RPMI8226 (cell line): ENCODE data around the gene MIS18BP1.
"Not testable (repeated sequence)": the region's sequence is repeated elsewhere in the genome, so short reads cannot be mapped to it uniquely, and the experiment has no call there.

Experiments
- DNase-seq: peaks from one replicate; pipeline ENCODE4 v3.0.0-alpha.2; 2015

Gene MIS18BP1

DNA sequence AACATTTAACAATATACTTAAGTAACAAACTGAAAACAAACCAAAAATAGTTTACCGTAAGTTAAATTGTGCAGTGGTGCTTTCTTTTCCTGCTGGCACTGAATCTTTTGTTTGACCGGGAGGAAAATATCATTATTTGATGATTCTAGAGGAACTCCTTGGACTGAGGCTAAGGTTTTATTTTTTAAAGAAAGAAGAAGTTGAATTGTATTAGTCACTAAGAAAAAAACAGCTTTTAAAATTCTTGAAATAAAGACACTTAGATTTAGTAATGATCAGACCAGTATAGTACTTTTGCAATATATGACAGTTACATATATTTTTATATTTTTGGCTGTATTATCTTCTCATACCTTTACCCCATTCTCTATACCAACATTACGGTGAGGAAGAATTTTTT, 10.3 kb downstream of the MIS18BP1 start:
- DNase-seq = no peak

DNA sequence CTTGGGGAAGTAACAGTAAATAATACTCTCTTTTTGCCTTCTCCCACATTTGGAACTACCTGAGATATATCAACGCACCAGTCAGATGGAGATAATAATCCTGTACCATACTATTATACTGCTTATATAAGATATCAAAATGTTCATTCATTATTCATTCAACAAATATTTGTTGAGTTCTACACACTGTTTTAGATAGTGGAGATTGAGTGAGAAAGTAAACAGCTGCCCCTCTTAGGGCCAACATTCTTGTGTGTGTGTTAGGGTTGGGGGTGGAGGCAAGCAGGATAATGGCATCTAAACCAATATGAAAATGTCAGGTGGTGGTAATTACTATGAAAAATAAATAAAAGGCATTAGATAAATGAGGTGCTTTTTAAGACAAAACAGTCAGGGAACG, 14.0 kb downstream of the MIS18BP1 start:
- DNase-seq = no peak

DNA sequence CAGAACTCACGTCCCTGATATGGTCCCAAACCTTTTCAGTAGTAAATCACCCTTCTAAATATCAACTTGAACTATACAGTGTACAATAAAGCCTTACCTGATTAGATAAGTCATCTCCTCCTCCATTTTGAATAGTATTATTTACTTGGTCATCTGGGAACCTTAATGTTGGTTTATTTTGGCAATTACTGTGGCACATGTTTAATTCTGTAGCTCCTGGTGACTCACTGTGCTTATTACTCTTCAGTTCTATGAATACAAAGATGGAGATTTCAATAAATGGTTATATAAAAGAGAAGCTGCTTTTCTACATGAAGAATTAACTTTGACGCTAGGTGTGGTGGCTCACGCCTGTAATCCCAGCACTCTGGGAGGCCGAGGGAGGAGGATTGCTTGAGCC, 25.4 kb downstream of the MIS18BP1 start:
- DNase-seq = no peak

DNA sequence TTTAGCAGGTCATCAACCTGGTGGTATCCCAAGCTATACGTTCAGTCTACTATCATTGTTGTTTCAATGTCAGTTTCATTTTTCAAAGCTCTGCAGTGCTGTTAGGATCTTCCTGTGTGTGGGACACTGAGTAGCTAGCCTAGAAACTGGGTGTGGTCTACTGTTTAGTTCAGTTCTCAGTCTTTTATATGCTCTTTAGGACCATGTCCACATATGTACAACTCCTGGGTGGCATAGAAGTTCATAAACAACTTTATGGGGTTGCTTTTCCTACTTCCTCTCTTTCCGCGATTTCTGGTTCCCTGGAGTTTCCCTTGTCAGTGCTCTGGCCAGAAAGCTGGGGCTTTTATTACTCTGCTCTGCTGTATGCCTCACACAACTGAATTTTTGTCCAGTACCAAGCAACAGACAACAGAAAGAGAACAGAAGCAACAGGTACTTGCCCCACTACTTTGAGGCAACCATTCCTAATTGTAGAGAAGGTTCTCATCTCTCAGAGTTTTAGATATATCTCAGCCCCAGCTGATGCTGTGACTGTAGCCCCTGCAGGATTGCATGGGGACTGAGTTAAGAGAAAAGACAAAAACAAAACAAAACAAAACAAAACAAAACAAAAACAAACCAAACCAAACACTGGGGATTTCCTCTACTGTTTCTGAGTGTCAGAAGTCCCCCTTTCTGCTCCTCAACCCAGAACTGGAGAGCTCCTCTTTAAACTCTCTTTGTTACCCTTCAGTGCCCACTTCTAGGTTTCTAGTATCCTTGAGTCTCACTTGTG, 30.3 kb downstream of the MIS18BP1 start:
- DNase-seq = no peak

DNA sequence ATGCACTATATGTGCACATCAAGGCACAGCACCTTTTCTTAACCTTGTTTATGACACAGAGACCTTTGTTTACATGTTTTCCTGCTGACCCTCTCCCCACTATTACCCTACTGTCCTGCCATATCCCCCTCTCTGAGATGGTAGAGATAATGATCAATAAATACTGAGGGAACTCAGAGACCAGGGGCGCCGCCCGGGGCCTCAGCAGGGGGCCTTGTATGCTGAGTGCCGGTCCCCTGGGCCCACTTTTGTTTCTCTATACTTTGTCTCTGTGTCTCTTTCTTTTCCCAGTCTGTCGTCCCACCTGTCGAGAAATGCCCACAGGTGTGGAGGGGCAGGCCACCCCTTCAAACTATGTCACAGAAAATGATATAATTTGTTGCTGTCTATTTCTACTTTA, 38.7 kb downstream of the MIS18BP1 start:
- not testable (repeated sequence) for DNase-seq

DNA sequence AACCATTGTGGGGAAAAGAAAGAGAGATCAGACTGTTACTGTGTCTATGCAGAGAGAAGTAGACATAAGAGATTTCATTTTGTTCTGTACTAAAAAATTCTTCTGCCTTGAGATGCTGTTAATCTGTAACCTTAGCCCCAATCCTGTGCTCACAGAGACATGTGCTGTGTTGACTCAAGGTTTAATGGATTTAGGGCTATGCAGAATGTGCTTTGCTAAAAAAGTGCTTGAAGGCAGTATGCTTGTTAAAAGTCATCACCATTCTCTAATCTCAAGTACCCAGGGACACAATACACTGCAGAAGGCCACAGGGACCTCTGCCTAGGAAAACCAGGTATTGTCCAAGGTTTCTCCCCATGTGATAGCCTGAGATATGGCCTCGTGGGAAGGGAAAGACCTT, 39.3 kb downstream of the MIS18BP1 start:
- DNase-seq = not testable (repeated sequence)

DNA sequence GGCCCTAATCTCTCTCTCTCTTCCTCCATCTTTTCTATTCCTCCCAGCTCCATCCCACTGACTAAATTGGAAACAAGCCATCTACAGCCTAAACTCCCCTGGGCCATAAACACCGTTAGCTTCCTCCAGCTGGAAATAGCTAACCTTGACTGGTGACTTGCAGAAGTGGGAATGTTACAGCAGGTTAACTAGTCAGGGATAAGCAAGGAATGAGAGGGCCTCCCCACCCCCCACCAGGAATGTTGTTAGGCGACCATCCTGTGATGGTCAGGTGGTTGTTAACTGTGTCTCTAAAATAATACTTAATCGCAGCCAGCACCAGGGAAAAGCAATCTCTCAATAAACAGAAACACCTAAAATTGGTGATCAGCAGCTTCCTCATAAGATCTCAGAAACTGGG, 40.8 kb downstream of the MIS18BP1 start:
- no peak for DNase-seq

DNA sequence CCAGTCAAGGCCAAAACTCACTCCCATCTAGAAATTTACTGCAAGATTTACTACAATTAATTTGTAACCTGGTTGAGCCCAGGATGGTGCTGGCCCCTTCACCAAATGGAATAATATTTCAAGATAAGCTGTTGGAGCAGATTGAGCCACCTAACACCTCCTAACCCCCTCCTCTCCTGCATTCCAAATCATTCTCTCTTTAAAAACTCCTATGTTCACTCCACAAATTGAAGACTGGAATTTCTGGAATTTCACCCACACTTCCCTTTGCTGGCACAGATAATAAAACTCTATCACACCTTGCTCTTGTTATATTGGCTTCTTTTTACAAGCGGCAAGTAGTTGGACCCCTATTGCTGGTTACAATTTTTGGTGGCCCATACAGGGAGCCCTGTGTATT, 41.7 kb downstream of the MIS18BP1 start:
- DNase-seq = no peak

DNA sequence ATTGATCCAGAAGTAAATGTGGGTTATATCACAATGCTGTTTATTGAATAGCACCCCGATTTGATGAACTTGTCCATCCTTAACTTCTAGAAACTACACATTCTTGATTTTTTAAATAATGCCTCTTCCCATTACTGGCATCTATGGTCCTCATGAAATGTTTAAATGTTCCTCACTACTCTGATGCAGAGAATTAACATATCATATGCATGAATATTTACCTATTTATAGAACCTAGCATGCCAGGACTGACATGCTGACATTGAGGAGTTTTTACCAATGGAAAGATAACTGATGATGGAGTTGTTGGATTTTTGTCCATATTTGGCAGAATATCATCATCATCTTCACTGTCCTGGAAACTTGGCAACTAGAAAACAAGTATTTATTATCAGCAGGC, 42.8 kb downstream of the MIS18BP1 start:
- no peak for DNase-seq

DNA sequence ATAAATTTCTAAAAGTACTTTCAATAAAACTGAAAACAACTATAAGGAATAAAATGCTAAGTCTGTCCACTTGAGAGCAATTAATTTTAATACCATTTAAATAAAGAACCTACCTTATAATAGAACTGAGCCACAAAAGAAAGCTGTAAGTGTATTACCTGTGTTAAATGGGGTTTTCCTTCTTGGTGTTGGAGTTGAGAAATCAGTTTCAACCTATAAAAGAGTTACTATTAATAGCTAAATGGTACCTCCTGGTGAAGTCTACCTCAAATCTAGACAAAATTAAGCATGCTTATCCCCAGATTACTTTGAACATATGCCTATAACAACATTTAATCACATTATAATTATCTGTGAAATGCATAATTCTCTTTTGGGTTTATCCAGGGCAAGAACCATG, 48.8 kb downstream of the MIS18BP1 start:
- no peak for DNase-seq

DNA sequence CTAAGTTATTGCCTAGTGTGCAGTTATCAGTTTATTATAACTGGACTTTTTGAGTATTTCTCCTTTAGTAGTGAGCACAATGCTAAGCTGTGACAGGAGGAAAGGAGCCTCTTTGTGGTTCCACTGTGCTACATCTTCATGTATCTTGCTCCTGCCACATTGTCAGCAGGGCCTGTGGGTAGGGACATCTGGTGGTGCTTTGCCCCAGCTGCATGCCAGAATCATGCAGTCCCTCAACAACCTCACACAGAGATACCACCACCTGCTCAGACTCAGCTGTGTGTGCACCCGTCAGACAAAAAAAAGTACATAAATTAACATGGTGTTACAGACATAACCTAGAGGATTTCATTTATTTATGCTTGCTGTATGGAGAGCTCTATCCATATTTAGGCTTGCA, 51.1 kb downstream of the MIS18BP1 start:
- DNase-seq = no peak

DNA sequence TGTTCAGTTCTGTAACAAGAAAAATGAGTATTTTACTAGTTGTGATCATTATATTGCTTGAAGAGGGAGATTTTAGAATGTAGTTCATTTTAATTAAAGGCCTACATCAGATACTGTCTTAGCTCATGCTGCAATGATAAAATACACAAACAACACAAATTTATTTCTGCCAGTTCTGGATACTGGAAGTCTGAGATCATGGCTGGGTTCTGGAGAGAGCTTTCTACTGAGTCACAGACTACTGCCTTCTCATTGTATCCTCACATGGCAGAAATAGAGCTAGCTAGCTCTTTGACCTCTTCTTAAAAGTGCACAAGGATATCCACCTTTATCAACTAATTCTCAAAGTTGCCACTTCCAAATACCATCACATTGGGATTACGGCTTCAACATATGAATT, 53.8 kb downstream of the MIS18BP1 start:
- DNase-seq = no peak

DNA sequence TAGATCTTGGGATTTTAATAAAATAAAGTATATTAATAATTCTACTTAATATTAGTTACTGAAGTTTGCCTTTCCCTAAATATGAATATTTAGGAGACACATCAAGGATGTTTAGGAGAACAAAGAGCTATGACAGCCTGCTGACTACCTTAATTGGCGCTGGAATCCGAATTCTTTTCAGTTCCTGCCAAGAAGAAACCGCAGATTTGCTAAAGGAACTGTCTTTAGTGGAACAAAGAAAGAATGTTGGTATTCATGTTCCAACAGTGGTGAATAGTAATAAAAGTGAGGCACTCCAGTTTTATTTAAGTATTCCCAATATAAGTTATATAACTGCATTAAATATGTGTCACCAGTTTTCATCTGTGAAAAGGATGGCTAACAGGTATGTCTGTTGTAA, 54.5 kb downstream of the MIS18BP1 start:
- no peak for DNase-seq

DNA sequence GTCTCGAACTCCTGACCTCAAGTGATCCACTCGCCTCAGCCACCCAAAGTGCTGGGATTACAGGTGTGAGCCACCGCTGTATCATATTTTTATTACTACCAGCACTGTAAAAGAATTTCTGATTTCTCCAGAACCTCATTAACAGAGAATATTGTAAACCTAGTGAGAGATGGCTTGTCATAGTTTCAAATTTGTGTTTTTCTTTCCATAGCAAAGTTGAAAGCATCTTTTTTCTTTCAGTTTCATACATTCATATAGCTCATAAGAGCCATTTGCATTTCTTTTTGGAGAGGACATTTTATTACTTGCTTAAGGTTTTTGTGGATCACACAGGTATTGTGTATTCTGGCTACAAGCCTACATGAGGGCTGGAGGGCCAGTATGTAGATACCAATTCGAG, 58.0 kb downstream of the MIS18BP1 start:
- no peak for DNase-seq

DNA sequence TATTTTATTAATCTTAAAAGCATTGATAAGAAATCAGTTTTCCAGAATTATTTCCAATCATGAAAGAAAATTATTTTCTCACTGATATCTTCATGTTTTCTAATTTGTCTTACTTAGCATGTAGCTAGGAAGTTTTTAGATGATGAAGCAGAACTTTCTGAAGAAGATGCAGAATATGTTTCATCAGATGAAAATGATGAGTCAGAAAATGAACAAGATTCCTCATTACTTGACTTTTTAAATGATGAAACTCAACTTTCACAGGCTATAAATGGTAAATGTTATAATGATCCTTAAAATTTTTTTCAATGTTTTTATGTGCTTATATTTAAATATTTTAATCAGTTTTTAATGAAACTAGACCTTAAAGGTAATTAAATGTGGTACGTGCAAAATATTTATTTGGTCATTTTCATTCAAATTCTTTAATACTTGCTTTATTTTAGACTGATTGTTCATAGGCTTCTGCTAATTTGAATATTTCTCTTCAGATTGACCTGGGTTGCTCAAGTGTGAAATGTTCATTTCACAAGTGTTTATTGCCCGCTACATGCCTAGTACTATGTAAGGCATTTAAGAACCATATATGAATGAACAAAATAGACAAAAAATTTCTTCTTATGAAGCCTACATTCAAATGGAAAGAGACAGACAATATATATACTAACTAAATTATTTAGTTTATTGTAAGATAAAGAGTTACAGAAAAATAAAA, 67.7 kb downstream of the MIS18BP1 start:
- no peak for DNase-seq

DNA sequence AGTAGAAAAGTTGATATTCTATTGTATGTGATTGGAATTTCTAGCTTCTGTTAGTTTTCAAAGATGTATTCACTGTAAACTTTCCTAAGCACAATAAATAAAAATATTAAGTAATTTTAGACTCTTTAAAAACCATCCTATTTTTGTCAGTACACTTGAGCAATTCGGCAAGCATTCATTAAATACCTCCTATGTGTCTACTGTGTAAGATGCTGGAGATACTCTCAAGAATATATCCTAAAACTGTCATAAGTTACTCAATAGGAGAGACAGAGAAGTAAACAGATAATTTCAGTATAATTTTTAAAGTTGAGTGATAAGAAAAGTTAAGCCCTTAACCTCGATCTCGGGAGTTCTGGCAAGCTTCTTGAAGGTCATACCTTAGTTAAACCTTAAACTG, 71.2 kb downstream of the MIS18BP1 start:
- DNase-seq = no peak

DNA sequence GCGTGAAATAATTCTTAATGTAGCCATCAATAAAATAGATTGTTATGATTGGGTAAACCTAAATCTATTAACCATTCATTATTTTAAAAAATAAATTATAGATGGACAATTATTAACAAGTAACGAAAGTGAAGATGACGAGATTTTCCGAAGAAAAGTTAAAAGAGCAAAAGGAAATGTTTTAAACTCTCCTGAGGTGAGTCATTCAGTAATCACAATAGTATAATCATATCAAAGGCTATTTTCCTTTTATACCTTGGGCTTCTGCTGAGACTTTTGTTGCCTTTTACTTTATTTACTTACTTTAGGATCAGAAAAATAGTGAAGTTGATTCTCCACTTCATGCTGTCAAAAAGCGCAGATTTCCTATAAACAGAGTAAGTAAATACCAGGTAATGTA, 71.7 kb downstream of the MIS18BP1 start:
- DNase-seq = no peak

DNA sequence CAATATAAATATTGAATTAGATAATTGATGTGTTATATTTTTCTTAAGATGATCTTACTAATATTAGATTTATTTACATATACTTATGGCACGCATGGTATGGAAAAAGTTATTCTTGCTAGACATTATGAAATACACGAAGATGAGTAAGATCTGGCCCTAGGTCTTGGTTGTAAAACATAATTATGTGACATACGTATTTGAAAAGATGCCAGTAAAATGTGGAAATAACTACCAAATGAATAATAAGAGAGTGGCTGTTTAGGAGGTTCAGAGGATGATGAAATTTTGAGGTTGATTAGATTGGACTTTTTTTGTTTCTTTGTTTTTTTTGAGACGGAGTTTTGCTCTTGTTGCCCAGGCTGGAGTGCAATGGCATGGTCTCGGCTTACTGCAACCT, 75.9 kb downstream of the MIS18BP1 start:
- no peak for DNase-seq

DNA sequence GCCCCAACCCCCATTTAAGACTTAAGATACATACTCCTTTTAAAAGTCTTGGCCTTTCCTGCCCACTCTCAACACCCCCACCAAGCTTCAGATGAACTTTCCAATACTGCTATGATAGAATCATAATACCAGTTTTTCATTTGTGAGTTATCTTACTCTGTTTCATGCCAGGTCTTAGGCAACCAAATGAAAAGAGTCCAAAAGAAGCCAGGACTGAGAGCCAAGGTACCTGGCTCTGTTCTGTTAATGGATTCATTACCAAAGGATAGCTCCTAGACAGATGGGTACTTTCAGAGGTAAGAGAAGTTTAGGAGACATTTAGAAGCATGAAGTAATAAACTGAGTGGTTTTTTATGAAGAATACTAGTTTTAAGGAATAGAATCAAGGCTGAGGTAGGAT, 83.1 kb downstream of the MIS18BP1 start:
- DNase-seq = no peak

DNA sequence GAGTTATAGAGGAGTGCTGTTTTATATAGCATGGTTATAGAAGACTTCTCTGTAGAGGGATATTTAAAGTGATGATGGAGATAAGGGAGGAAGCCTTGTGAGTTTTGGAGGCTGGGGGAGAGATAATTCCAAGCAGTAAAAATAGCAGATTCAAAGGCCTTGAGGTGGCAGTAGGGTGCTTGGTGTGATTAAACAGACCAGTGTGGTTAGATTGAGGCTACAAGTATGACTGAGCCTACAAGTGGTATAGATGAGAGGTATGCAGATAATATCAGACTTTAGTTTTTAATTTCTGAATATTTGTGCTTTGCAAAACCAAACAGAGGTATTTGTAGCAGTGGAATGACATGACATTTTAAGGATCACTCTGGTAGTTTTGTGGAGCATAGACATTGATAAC, 96.9 kb downstream of the MIS18BP1 start:
- DNase-seq = no peak
